T-helper 2 cell treated with Interferon-gamma antibody and Interleukin-4, amounts not matched to agents 5 μg/mL and 100 μg/mL, for 36 hours (primary cell): ENCODE measurements around the gene MIA3.
A peak's percentile ranks its signal among the peaks of the same experiment; 100 is the strongest.

Source experiments
- DNase-seq: peaks from one replicate; pipeline ENCODE4 v3.0.0; 2021; ENCODE audit warnings: low spot score
- H3K27ac Mint-ChIP-seq: one replicate; pipeline ENCODE4 v1.8.0; 2021; ENCODE audit warnings: mild to moderate bottlenecking, mixed read lengths
- H3K27me3 Mint-ChIP-seq: one replicate; pipeline ENCODE4 v1.8.0; 2021; ENCODE audit warnings: low read depth, mixed read lengths
- H3K36me3 Mint-ChIP-seq: one replicate; pipeline ENCODE4 v1.8.0; 2021; ENCODE audit warnings: low read depth, mixed read lengths
- H3K4me1 Mint-ChIP-seq: one replicate; pipeline ENCODE4 v1.8.0; 2021; ENCODE audit warnings: low read depth, mixed read lengths
- H3K4me3 Mint-ChIP-seq: one replicate; pipeline ENCODE4 v1.8.0; 2022; ENCODE audit warnings: mild to moderate bottlenecking, moderate library complexity, mixed read lengths
- H3K9me3 Mint-ChIP-seq: one replicate; pipeline ENCODE4 v1.8.0; 2021; ENCODE audit warnings: mixed read lengths

MIA3 gene

DNA sequence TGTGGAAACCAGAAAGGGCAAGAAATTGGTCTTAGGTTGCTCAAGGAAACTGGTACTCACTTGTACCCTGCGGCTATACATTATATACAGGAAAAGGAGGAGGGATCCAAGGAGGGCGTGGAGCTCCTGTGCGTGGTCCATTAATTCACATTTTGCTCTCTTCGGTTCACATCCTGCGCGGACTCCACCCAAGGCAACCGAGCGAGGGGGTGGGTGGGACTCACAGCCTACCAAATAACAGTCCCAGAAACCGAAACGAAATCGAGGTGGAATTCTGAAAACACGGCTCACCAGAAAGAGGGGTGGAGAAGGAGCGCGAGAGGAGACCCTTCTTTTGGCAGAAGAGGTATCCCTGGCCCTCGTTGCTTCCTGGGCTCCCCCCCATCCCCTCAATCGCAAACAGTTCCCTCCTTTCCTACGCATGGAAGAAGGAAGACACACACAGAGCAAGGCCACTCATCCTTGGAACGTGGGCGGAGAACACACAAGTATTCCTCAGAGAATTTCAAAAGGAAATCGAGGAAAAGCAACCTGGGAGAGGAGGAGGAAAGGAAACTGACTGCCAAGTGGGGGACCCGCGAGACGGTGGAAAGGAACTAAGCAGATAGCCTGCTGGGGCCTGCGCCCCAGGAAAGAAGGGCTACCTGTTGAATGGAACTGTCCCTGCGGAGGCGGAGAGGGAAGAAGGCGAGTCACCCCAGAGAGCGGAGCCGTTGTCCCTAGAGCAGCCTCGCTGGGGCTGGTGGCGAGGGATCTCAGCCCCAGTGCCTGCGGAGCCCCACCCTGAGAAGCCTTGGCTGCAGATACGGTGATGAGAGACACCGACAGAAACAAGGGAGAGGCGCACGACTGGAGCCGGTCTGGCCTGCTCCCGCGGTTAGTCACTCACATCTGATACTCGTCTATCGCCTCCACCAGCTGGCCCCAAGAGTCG lies 93.7 kb downstream of the MIA3 start:
- Mint-ChIP-seq H3K4me3 (peak overlapping the region; percentile 96), H3K36me3 (peaks cover 53% of the 10 kb centered on the region), H3K9me3 (no peaks in the 10 kb centered on the region), H3K27me3 (no peaks in the 10 kb centered on the region), H3K27ac (peak overlapping the region; percentile 97), H3K4me1 (peaks cover 28% of the 10 kb centered on the region)
- DNase-seq = peak; percentile 57

- Mint-ChIP-seq H3K9me3 (no peaks in the 10 kb centered on the region), H3K36me3 (peaks cover 56% of the 10 kb centered on the region), H3K27me3 (no peaks in the 10 kb centered on the region), H3K4me1 (peaks cover 28% of the 10 kb centered on the region), H3K27ac (peak within 1 kb of the TSS; percentile 97), H3K4me3 (peak within 1 kb of the TSS; percentile 96)
- peak; percentile 92 for DNase-seq
Observed at GRCh38 chr1:222712253-222713090, 94.6 kb downstream of the MIA3 start, which contains the start of the genes AIDA and BROX. Gene AIDA (minus strand): TSS chr1:222712491. CDS start chr1:222712317, 174 bp downstream. Gene BROX (plus strand): TSS chr1:222712564. CDS start chr1:222715700, 3,136 bp downstream.

- Mint-ChIP-seq H3K27me3 (no peaks in the 10 kb centered on the region), H3K4me3 (peak overlapping the region; percentile 96), H3K9me3 (no peaks in the 10 kb centered on the region), H3K4me1 (peaks cover 30% of the 10 kb centered on the region), H3K36me3 (peaks cover 59% of the 10 kb centered on the region), H3K27ac (peak overlapping the region; percentile 97)
- DNase-seq = peak; percentile 84
Observed at GRCh38 chr1:222713091-222713961, 95.4 kb downstream of the MIA3 start.

- Mint-ChIP-seq H3K27ac (no peak overlapping the region), H3K4me1 (peaks cover 9% of the 10 kb centered on the region), H3K9me3 (no peaks in the 10 kb centered on the region), H3K36me3 (peaks cover 64% of the 10 kb centered on the region), H3K4me3 (no peak overlapping the region), H3K27me3 (no peaks in the 10 kb centered on the region)
- no peak for DNase-seq
Observed at GRCh38 chr1:222716393-222716792, 98.5 kb downstream of the MIA3 start.
